ENCODE results near the gene TRIM13. TPM values are rescaled to one million over a fixed set of nuclear protein-coding genes. Genes with fewer than 3 reads are reported as not detected.

Gene TRIM13
- polyA plus RNA-seq, 1 of the 3 experiments (the other 2 are of a cell fraction) = 8.3 TPM

DNA sequence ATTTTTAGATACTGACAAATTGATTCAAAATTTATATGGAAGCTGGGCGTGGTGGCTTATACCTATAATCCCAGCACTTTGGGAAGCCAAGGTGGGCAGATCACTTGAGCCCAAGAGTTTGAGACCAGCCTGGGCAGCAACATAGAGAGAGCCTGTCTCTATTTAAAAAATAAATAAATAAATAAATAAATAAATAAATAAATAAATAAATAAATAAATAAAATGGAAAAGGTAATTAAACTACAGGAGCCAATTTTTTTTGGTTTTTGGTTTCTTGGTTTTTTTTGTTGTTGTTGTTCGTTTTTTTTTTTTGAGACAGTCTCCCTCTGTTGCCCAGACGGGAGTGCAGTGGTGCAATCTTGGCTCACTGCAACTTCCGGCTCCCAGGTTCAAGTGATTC lies 29.4 kb upstream of the TRIM13 start:
- H3K9me2 ChIP-seq = no peaks in the 10 kb centered on the region
- CTCF ChIA-PET = interaction anchor here (1.1 to 1.2 kb wide), 2 partner anchors 9 to 117 kb away, joined by 3 to 8 read pairs; no protein-coding TSS in a partner anchor
- no peaks in the 10 kb centered on the region for H3K27me3 ChIP-seq (ENCODE audit: insufficient read depth)
- no peak overlapping the region for H3K4me3 ChIP-seq (ENCODE audit: low read depth in 2 of 2, low read length in 1 of 2)
- 0 out of 2 replicates have a peak, but pooled peaks cover 9% of the 10 kb centered on the region for H3K9me3 ChIP-seq
- no peaks in the 10 kb centered on the region for H4K20me1 ChIP-seq (ENCODE audit: insufficient read depth)
- H3K79me2 ChIP-seq (ENCODE audit: insufficient read depth) = no peaks in the 10 kb centered on the region; the same call in 1 of the 2 replicates
- no peak overlapping the region for H3K27ac ChIP-seq (ENCODE audit: low read depth in 2 of 2, low read length in 1 of 2)
- no peak for DNase-seq
- no peaks in the 10 kb centered on the region for H3K4me1 ChIP-seq (ENCODE audit: control insufficient read depth in 1 of 2, insufficient read depth in 2 of 2, low read depth in 1 of 2, low read length in 1 of 2)
- H3K36me3 ChIP-seq (replicated peaks in 1 of 2; ENCODE audit: control insufficient read depth in 1 of 2, insufficient read depth in 2 of 2, low read length in 1 of 2) = peaks cover 0 to 16% of the 10 kb centered on the region in 2 experiments
- WGBS (ENCODE audit: low lambda C conversion rate) = 91% methylated on average over 4 of the region's 4 CpGs
- no peak overlapping the region for H3K4me2 ChIP-seq
- H3F3A ChIP-seq (replicated peaks; ENCODE audit: insufficient read depth) = no peaks in the 10 kb centered on the region
- TF ChIP-seq POLR2AphosphoS5 (IDR thresholded peaks at IDR 0.05; ENCODE audit: low read depth, low read length) = no peak
- TF ChIP-seq NRF1 (IDR thresholded peaks at IDR 0.05; ENCODE audit: low read depth, low read length) = no peak
- TF ChIP-seq FOXJ3 (CRISPR knock-in tag; IDR thresholded peaks at IDR 0.05) = no peak
- no peak for TF ChIP-seq RAD21 (IDR thresholded peaks at IDR 0.05; ENCODE audit: low read length)
- TF ChIP-seq CHD2 (IDR thresholded peaks at IDR 0.05; ENCODE audit: low read length, partially characterized antibody) = no peak
- no peak for TF ChIP-seq YY1 (IDR thresholded peaks at IDR 0.05; ENCODE audit: low read depth)
- TF ChIP-seq, protein P1, sequence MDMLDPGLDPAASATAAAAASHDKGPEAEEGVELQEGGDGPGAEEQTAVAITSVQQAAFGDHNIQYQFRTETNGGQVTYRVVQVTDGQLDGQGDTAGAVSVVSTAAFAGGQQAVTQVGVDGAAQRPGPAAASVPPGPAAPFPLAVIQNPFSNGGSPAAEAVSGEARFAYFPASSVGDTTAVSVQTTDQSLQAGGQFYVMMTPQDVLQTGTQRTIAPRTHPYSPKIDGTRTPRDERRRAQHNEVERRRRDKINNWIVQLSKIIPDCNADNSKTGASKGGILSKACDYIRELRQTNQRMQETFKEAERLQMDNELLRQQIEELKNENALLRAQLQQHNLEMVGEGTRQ (IDR thresholded peaks at IDR 0.05; ENCODE audit: borderline replicate concordance, low read depth, low read length) = no peak
- no peak for TF ChIP-seq GABPA (IDR thresholded peaks at IDR 0.05; ENCODE audit: low read depth)
- TF ChIP-seq GATA2 (CRISPR knock-in tag; IDR thresholded peaks at IDR 0.05) = no peak
- no peak for TF ChIP-seq SMC3 (IDR thresholded peaks at IDR 0.05; ENCODE audit: low read depth, low read length)
- TF ChIP-seq, protein P2, sequence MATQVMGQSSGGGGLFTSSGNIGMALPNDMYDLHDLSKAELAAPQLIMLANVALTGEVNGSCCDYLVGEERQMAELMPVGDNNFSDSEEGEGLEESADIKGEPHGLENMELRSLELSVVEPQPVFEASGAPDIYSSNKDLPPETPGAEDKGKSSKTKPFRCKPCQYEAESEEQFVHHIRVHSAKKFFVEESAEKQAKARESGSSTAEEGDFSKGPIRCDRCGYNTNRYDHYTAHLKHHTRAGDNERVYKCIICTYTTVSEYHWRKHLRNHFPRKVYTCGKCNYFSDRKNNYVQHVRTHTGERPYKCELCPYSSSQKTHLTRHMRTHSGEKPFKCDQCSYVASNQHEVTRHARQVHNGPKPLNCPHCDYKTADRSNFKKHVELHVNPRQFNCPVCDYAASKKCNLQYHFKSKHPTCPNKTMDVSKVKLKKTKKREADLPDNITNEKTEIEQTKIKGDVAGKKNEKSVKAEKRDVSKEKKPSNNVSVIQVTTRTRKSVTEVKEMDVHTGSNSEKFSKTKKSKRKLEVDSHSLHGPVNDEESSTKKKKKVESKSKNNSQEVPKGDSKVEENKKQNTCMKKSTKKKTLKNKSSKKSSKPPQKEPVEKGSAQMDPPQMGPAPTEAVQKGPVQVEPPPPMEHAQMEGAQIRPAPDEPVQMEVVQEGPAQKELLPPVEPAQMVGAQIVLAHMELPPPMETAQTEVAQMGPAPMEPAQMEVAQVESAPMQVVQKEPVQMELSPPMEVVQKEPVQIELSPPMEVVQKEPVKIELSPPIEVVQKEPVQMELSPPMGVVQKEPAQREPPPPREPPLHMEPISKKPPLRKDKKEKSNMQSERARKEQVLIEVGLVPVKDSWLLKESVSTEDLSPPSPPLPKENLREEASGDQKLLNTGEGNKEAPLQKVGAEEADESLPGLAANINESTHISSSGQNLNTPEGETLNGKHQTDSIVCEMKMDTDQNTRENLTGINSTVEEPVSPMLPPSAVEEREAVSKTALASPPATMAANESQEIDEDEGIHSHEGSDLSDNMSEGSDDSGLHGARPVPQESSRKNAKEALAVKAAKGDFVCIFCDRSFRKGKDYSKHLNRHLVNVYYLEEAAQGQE (IDR thresholded peaks at IDR 0.05; ENCODE audit: low read depth, low read length) = no peak
- TF ChIP-seq MEF2A (IDR thresholded peaks at IDR 0.05; ENCODE audit: borderline replicate concordance, low read depth) = no peak
- no peak for TF ChIP-seq TEAD4 (IDR thresholded peaks at IDR 0.05; ENCODE audit: borderline replicate concordance, insufficient read depth)
- no peak for TF ChIP-seq ELF1 (IDR thresholded peaks at IDR 0.05)
- no peak for TF ChIP-seq SIN3A (IDR thresholded peaks at IDR 0.05; ENCODE audit: borderline replicate concordance, low read depth, low read length)
- no peak for TF ChIP-seq EZH2phosphoT487 (IDR thresholded peaks at IDR 0.05; ENCODE audit: borderline replicate concordance, low read depth)
- TF ChIP-seq, protein P3, sequence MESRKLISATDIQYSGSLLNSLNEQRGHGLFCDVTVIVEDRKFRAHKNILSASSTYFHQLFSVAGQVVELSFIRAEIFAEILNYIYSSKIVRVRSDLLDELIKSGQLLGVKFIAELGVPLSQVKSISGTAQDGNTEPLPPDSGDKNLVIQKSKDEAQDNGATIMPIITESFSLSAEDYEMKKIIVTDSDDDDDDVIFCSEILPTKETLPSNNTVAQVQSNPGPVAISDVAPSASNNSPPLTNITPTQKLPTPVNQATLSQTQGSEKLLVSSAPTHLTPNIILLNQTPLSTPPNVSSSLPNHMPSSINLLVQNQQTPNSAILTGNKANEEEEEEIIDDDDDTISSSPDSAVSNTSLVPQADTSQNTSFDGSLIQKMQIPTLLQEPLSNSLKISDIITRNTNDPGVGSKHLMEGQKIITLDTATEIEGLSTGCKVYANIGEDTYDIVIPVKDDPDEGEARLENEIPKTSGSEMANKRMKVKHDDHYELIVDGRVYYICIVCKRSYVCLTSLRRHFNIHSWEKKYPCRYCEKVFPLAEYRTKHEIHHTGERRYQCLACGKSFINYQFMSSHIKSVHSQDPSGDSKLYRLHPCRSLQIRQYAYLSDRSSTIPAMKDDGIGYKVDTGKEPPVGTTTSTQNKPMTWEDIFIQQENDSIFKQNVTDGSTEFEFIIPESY (IDR thresholded peaks at IDR 0.05; ENCODE audit: borderline replicate concordance, low read depth) = no peak
- no peak for TF ChIP-seq JUND (IDR thresholded peaks at IDR 0.05)
- no peak for TF ChIP-seq EP300 (IDR thresholded peaks at IDR 0.05; ENCODE audit: borderline replicate concordance in 1 of 2, low read depth in 1 of 2, low read length in 1 of 2)
- no peak overlapping the region for H3K9ac ChIP-seq
- POLR2A ChIA-PET = no interaction called here
- H2AFZ ChIP-seq (ENCODE audit: low read depth) = no peak overlapping the region

All from SK-N-SH (cell line).